ENCODE measurements around the gene ABCA12. TPM values are rescaled to one million over a fixed set of nuclear protein-coding genes. Genes with fewer than 3 reads are reported as not detected.

The ABCA12 gene
- total RNA-seq, 1 experiment from 2014 or later = 0.03 TPM

DNA sequence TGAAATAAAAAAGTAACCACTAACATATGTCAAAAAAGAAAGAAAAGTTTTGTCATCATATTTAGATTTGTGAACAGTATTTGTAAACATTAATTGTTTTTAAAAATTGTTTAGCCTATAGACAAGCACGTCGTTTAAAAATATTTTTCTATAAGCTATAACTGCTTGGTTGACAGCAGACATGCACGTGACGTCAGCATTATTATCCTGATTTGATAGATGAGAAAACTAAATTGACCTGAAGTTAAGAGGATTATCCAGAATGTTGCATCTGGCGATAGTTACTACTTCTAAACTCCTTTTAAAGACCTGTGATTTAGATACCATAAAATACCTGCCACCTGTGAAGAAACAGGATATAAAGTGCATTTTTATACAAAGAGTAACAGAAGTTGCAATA is 172.0 kb downstream of the ABCA12 start:
- in situ Hi-C loops (cut with HindIII; ENCODE audit: low pct_unique_long_range_greater_than_20kb, low sequenced_read_pairs) = no loop called here
- Histone ChIP-seq H3K27me3 (ENCODE audit: control insufficient read depth, insufficient read depth, low read length) (no peaks in the 10 kb centered on the region), H3K9me3 (ENCODE audit: control insufficient read depth, insufficient read depth, low read depth, low read length) (no peaks in the 10 kb centered on the region), H3K27ac (ENCODE audit: low read length) (no peak overlapping the region), H3K4me1 (ENCODE audit: control insufficient read depth, insufficient read depth, low read length) (no peaks in the 10 kb centered on the region), H3K36me3 (ENCODE audit: control insufficient read depth, insufficient read depth, low read length) (no peaks in the 10 kb centered on the region), H3K4me3 (ENCODE audit: low read depth in 2 of 2, low read length in 2 of 2) (no peak overlapping the region)
- POLR2A ChIA-PET = no interaction called here
- CTCF ChIA-PET = no interaction called here
- no peak for ATAC-seq
- DNase-seq (ENCODE audit: low read depth, low spot score) = no peak
- TF ChIP-seq TCF7L2 (IDR thresholded peaks at IDR 0.05; ENCODE audit: low read depth, low read length) (no peak), POLR2AphosphoS5 (IDR thresholded peaks at IDR 0.05; ENCODE audit: low read depth, low read length) (no peak), SIN3A (IDR thresholded peaks at IDR 0.05; ENCODE audit: borderline replicate concordance, insufficient read depth, low read depth, low read length) (no peak)
- TF ChIP-seq, protein P1, sequence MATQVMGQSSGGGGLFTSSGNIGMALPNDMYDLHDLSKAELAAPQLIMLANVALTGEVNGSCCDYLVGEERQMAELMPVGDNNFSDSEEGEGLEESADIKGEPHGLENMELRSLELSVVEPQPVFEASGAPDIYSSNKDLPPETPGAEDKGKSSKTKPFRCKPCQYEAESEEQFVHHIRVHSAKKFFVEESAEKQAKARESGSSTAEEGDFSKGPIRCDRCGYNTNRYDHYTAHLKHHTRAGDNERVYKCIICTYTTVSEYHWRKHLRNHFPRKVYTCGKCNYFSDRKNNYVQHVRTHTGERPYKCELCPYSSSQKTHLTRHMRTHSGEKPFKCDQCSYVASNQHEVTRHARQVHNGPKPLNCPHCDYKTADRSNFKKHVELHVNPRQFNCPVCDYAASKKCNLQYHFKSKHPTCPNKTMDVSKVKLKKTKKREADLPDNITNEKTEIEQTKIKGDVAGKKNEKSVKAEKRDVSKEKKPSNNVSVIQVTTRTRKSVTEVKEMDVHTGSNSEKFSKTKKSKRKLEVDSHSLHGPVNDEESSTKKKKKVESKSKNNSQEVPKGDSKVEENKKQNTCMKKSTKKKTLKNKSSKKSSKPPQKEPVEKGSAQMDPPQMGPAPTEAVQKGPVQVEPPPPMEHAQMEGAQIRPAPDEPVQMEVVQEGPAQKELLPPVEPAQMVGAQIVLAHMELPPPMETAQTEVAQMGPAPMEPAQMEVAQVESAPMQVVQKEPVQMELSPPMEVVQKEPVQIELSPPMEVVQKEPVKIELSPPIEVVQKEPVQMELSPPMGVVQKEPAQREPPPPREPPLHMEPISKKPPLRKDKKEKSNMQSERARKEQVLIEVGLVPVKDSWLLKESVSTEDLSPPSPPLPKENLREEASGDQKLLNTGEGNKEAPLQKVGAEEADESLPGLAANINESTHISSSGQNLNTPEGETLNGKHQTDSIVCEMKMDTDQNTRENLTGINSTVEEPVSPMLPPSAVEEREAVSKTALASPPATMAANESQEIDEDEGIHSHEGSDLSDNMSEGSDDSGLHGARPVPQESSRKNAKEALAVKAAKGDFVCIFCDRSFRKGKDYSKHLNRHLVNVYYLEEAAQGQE (IDR thresholded peaks at IDR 0.05; ENCODE audit: insufficient read depth in 1 of 2, low read depth in 2 of 2, low read length in 1 of 2) = no peak
- TF ChIP-seq, protein P2, sequence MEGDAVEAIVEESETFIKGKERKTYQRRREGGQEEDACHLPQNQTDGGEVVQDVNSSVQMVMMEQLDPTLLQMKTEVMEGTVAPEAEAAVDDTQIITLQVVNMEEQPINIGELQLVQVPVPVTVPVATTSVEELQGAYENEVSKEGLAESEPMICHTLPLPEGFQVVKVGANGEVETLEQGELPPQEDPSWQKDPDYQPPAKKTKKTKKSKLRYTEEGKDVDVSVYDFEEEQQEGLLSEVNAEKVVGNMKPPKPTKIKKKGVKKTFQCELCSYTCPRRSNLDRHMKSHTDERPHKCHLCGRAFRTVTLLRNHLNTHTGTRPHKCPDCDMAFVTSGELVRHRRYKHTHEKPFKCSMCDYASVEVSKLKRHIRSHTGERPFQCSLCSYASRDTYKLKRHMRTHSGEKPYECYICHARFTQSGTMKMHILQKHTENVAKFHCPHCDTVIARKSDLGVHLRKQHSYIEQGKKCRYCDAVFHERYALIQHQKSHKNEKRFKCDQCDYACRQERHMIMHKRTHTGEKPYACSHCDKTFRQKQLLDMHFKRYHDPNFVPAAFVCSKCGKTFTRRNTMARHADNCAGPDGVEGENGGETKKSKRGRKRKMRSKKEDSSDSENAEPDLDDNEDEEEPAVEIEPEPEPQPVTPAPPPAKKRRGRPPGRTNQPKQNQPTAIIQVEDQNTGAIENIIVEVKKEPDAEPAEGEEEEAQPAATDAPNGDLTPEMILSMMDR (IDR thresholded peaks at IDR 0.05) = no peak
- BruUV-seq (replicated peaks) = no TSS peak
- intact Hi-C loops (cut with micrococcal nuclease; ENCODE audit: unreplicated experiment) = loop anchor here (10.0 kb wide), 1 partner anchor 298 kb away; no protein-coding TSS in a partner anchor

DNA sequence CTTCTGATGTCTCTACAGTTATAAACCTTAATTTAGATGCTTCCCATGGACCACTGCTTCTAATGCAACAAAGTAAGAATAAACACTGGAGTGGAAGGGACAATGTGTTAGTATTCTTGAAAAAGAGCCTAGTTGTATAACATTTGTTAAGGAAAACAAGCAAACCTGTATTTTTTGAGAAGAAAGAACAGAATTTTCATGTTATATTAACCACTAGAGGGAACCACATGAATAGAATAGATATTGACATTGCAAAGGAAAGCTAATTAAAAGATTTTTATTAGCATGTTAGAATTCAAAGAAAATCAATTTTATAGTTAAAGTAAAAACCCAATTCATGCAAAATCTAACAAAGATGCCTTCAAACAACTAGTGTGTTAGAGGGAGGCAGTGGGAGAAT is 177.7 kb downstream of the ABCA12 start:
- Histone ChIP-seq H3K27me3 (ENCODE audit: control insufficient read depth, insufficient read depth, low read length) (no peaks in the 10 kb centered on the region), H3K4me1 (ENCODE audit: control insufficient read depth, insufficient read depth, low read length) (no peaks in the 10 kb centered on the region), H3K27ac (ENCODE audit: low read length) (no peak overlapping the region), H3K9me3 (ENCODE audit: control insufficient read depth, insufficient read depth, low read depth, low read length) (no peaks in the 10 kb centered on the region), H3K36me3 (ENCODE audit: control insufficient read depth, insufficient read depth, low read length) (no peaks in the 10 kb centered on the region), H3K4me3 (ENCODE audit: low read depth in 2 of 2, low read length in 2 of 2) (no peak overlapping the region)
- in situ Hi-C loops (cut with HindIII; ENCODE audit: low pct_unique_long_range_greater_than_20kb, low sequenced_read_pairs) = no loop called here
- POLR2A ChIA-PET = no interaction called here
- intact Hi-C loops (cut with micrococcal nuclease; ENCODE audit: unreplicated experiment) = loop anchor here (10.0 kb wide), 1 partner anchor 304 kb away; no protein-coding TSS in a partner anchor
- no peak for DNase-seq (ENCODE audit: low read depth, low spot score)
- TF ChIP-seq, protein P2 (IDR thresholded peaks at IDR 0.05) = no peak
- BruUV-seq (replicated peaks) = no TSS peak
- ATAC-seq = no peak
- CTCF ChIA-PET = no interaction called here

DNA sequence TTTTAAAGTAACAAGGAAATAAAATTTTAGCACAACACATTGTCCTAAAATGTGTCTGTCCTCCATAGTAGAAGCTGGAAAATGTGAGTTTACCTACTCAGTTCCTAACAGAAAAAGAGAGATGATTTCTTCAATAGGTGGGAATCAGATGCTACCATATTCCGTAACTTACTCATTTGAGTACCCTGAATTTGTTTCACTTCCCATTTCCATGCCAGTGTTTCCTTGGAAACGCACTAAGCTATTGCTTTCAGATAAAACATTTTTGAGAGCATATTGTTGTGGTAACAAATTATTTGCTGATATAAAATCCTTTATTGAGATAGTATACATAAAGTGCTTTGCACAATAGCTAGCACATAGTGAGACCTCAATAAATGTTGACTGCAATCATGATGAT is 191.5 kb downstream of the ABCA12 start:
- H3K36me3 ChIP-seq (ENCODE audit: control insufficient read depth, insufficient read depth, low read length) = no peaks in the 10 kb centered on the region

More for the DNA sequence above, 191.5 kb downstream of the ABCA12 start:
- CTCF ChIA-PET = no interaction called here
- no peak for ATAC-seq
- in situ Hi-C loops (cut with HindIII; ENCODE audit: low pct_unique_long_range_greater_than_20kb, low sequenced_read_pairs) (no loop called here), intact Hi-C loops (cut with micrococcal nuclease; ENCODE audit: unreplicated experiment) (no loop called here)
- no peak overlapping the region for H3K27ac ChIP-seq (ENCODE audit: low read length)
- POLR2A ChIA-PET = no interaction called here
- no TSS peak for BruUV-seq (replicated peaks)
- no peaks in the 10 kb centered on the region for H3K4me1 ChIP-seq (ENCODE audit: control insufficient read depth, insufficient read depth, low read length)
- TF ChIP-seq POLR2AphosphoS5 (IDR thresholded peaks at IDR 0.05; ENCODE audit: low read depth, low read length) (no peak), TCF7L2 (IDR thresholded peaks at IDR 0.05; ENCODE audit: low read depth, low read length) (no peak)
- H3K9me3 ChIP-seq (ENCODE audit: control insufficient read depth, insufficient read depth, low read depth, low read length) = no peaks in the 10 kb centered on the region
- DNase-seq (ENCODE audit: low read depth, low spot score) = no peak
- H3K4me3 ChIP-seq (ENCODE audit: low read depth in 2 of 2, low read length in 2 of 2) = no peak overlapping the region
- no peaks in the 10 kb centered on the region for H3K27me3 ChIP-seq (ENCODE audit: control insufficient read depth, insufficient read depth, low read length)

Measured in Panc1 (cell line).